Astrocyte of the cerebellum (primary cell): ENCODE data around the gene SLC16A11.
"Not testable (repeated sequence)": the region's sequence is repeated elsewhere in the genome, so short reads cannot be mapped to it uniquely, and the experiment has no call there.

Experiments
- DNase-seq: peaks from one replicate; pipeline ENCODE4 v3.0.0-alpha.2; 2011; ENCODE audit warnings: low read depth
- H3K4me3 ChIP-seq: 2 replicates; pipeline ENCODE4 v1.5.1; 2011; ENCODE audit warnings: mild to moderate bottlenecking, low read depth, low read length, moderate library complexity
- in situ Hi-C: cut with HindIII; loops from 2 replicates; pipeline ENCODE4 v1.10.0; 2017; ENCODE audit warnings: low sequenced_read_pairs
- TF ChIP-seq, protein P1 (sequence below): IDR thresholded peaks from 2 replicates; pipeline ENCODE4 v1.5.1; 2012; ENCODE audit warnings: low read length, low read depth, moderate library complexity, mild to moderate bottlenecking; ENCODE audit errors: missing control alignments

The SLC16A11 gene, protein sequence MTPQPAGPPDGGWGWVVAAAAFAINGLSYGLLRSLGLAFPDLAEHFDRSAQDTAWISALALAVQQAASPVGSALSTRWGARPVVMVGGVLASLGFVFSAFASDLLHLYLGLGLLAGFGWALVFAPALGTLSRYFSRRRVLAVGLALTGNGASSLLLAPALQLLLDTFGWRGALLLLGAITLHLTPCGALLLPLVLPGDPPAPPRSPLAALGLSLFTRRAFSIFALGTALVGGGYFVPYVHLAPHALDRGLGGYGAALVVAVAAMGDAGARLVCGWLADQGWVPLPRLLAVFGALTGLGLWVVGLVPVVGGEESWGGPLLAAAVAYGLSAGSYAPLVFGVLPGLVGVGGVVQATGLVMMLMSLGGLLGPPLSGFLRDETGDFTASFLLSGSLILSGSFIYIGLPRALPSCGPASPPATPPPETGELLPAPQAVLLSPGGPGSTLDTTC

GRCh38 chr17:7043497-7044198 is at the start of gene SLC16A11:
SLC16A11 (minus strand) TSS chr17:7044092; CDS start chr17:7043513, 579 bp downstream.
- DNase-seq, result no peak
- in situ Hi-C loops, result no loop called here
- H3K4me3 ChIP-seq, result peak within 1 kb of the TSS; percentile 27
- TF ChIP-seq, protein P1, sequence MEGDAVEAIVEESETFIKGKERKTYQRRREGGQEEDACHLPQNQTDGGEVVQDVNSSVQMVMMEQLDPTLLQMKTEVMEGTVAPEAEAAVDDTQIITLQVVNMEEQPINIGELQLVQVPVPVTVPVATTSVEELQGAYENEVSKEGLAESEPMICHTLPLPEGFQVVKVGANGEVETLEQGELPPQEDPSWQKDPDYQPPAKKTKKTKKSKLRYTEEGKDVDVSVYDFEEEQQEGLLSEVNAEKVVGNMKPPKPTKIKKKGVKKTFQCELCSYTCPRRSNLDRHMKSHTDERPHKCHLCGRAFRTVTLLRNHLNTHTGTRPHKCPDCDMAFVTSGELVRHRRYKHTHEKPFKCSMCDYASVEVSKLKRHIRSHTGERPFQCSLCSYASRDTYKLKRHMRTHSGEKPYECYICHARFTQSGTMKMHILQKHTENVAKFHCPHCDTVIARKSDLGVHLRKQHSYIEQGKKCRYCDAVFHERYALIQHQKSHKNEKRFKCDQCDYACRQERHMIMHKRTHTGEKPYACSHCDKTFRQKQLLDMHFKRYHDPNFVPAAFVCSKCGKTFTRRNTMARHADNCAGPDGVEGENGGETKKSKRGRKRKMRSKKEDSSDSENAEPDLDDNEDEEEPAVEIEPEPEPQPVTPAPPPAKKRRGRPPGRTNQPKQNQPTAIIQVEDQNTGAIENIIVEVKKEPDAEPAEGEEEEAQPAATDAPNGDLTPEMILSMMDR, result no peak

GRCh38 chr17:7091311-7092005 is 47.6 kb upstream of the SLC16A11 start:
- in situ Hi-C loops, DNase-seq, H3K4me3 ChIP-seq: not testable (repeated sequence)

DNA sequence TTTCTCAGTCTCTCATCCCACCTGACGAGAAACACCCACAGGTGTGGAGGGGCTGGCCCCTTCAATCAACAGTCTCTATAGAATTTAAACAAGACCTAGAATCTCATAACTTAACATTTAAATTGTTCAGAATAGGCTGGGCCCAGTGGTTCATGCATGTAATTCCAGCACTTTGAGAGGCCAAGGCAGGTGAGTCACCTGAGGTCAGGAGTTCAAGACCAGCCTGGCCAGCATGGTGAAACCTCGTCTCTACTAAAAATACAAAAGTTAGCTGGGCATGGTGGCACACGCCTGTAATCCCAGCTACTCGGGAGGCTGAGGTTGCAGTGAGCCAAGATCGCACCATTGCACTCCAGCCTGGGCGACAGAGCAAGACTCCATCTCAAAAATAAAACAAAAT is 45.7 kb upstream of the SLC16A11 start:
- DNase-seq, H3K4me3 ChIP-seq, in situ Hi-C loops: not testable (repeated sequence)

GRCh38 chr17:7088442-7088841 is 44.5 kb upstream of the SLC16A11 start:
- H3K4me3 ChIP-seq, in situ Hi-C loops, DNase-seq: not testable (repeated sequence)

GRCh38 chr17:7084088-7084487 is 40.2 kb upstream of the SLC16A11 start:
- in situ Hi-C loops, result no loop called here
- H3K4me3 ChIP-seq, result no peak overlapping the region
- peak; percentile 39 for DNase-seq
- TF ChIP-seq, protein P1, result no peak

GRCh38 chr17:7083592-7083991 is 39.7 kb upstream of the SLC16A11 start:
- no peak overlapping the region for H3K4me3 ChIP-seq
- TF ChIP-seq, protein P1, result no peak
- in situ Hi-C loops, result no loop called here
- no peak for DNase-seq

- TF ChIP-seq, protein P1, result no peak
- H3K4me3 ChIP-seq, result no peak overlapping the region
- in situ Hi-C loops, result no loop called here
- no peak for DNase-seq
Observed at GRCh38 chr17:7081341-7082062, 37.6 kb upstream of the SLC16A11 start.
